MG63 (cell line): ENCODE results near the gene BMPR1B. TPM values are rescaled to one million over a fixed set of nuclear protein-coding genes. Genes with fewer than 3 reads are reported as not detected.
A peak's percentile ranks its signal among the peaks of the same experiment; 100 is the strongest.

Experiments
- DNase-seq: peaks from one replicate; pipeline ENCODE4 v3.0.0-alpha.2; 2020
- H3K27me3 ChIP-seq: fragments of 250-450 bp; sonication (Bioruptor Pico); 2 replicates; pipeline ENCODE4 v1.5.1; 2020; ENCODE audit warnings: mild to moderate bottlenecking, moderate library complexity
- H3K36me3 ChIP-seq: fragments of 250-450 bp; sonication (Bioruptor Pico); 2 replicates; pipeline ENCODE4 v1.5.1; 2020; ENCODE audit warnings: mild to moderate bottlenecking, moderate library complexity
- H3K4me3 ChIP-seq: fragments of 250-450 bp; sonication (Bioruptor Pico); 2 replicates; pipeline ENCODE4 v1.5.1; 2020; ENCODE audit warnings: mild to moderate bottlenecking, moderate library complexity
- H3K9me3 ChIP-seq: fragments of 250-450 bp; sonication (Bioruptor Pico); 2 replicates; pipeline ENCODE4 v1.5.1; 2020; ENCODE audit warnings: mild to moderate bottlenecking, moderate library complexity
- total RNA-seq: library from RNA; depleted of rRNA; stranded (reverse); fragments of >200 nt; shearing (Covaris generic); gene quantifications from 2 replicates; pipeline ENCODE4 v1.2.3, GENCODE V29; 2014; ENCODE audit warnings: low replicate concordance

The BMPR1B gene
- total RNA-seq, 1 experiment from 2014 or later, result not detected

- no peaks in the 10 kb centered on the region for H3K27me3 ChIP-seq
- no peak overlapping the region for H3K4me3 ChIP-seq
- no peaks in the 10 kb centered on the region for H3K36me3 ChIP-seq
- H3K9me3 ChIP-seq, result no peaks in the 10 kb centered on the region
- DNase-seq, result no peak
Measured at GRCh38 chr4:94947681-94948108, 189.9 kb downstream of the BMPR1B start.

DNA sequence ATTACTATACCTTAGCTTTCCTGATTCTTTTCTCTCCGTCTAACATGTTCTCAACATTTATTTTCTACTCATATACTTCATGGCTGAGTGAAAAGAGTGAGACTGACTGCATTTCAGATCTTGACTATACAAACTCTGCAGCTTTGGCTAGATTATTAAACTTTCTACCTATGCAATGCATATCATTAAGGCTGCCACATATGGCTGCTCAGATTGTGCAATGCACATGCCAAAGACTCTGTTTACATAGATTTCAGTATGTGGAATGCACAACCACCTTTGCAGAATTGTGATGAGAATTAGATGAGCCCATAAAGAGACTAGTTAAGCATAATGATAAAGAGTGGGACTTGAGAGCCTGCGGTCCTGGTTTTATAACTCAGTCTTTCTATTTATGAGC is 196.5 kb downstream of the BMPR1B start:
- no peaks in the 10 kb centered on the region for H3K27me3 ChIP-seq
- no peak for DNase-seq
- no peak overlapping the region for H3K4me3 ChIP-seq
- no peaks in the 10 kb centered on the region for H3K9me3 ChIP-seq
- H3K36me3 ChIP-seq, result no peaks in the 10 kb centered on the region

DNA sequence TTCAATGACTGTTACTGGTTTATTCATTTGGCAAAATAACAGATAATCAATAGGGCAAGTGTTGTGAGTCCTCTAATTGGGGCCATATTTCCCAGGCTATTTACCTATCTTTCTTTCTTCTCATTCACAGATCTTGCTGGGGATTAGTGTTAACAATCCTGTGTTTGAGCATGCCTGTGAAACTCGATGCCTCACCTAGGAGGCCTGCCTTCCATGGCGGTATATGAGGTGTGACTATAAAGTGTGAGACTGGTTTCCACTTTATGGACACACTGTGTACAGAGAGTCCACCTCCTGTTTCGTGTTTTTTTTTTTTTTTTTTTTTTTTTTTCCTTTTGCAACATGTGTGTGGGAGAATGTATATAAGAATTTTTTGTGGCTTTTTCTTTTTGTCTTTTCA is 199.3 kb downstream of the BMPR1B start:
- no peaks in the 10 kb centered on the region for H3K9me3 ChIP-seq
- no peaks in the 10 kb centered on the region for H3K36me3 ChIP-seq
- no peaks in the 10 kb centered on the region for H3K27me3 ChIP-seq
- no peak overlapping the region for H3K4me3 ChIP-seq
- DNase-seq, result no peak

DNA sequence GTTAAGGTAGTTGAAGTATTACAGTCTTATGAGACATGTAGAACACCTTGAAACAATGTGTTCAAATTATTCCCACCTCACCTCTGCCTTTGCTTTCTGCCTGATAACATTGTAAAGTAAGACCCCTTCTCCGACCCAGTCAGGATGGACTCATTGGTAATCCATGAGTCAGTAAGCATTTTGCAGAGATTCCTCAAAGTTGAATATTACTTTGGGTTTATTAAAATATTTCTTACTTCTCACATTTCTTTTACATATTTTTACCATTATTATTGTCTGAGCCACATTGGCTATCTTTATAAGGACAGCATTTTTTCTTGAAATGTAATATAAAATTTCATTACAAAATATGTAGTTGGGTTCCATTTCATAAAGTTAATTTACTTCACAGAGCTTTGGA is 201.6 kb downstream of the BMPR1B start:
- Histone ChIP-seq H3K36me3 (no peaks in the 10 kb centered on the region), H3K4me3 (no peak overlapping the region), H3K9me3 (no peaks in the 10 kb centered on the region), H3K27me3 (no peaks in the 10 kb centered on the region)
- no peak for DNase-seq

DNA sequence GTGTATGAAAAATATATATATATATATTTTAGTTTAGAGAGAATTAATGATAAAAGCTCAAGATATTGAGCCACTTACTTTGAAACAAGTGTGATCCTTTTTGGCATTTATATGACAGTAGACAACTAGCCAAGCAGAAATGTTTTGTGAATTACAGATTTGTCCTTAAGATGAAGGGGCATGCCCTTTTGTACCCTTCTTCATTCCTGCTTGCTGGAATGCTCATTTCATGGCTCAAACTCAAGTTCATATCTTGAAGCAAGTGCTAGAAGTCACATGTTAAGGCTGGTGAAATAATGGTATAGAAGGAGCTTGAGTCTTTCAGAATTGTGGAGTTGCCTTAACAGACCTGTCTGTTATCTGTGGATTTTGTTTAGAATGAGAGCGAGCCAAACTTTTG is 203.0 kb downstream of the BMPR1B start:
- H3K36me3 ChIP-seq, result no peaks in the 10 kb centered on the region
- DNase-seq, result no peak
- no peaks in the 10 kb centered on the region for H3K9me3 ChIP-seq
- H3K4me3 ChIP-seq, result no peak overlapping the region
- no peaks in the 10 kb centered on the region for H3K27me3 ChIP-seq

- Histone ChIP-seq H3K36me3 (no peaks in the 10 kb centered on the region), H3K27me3 (no peaks in the 10 kb centered on the region), H3K9me3 (no peaks in the 10 kb centered on the region), H3K4me3 (no peak overlapping the region)
- no peak for DNase-seq
Measured at GRCh38 chr4:94961420-94961819, 203.7 kb downstream of the BMPR1B start.

GRCh38 chr4:94962484-94962883 is 204.7 kb downstream of the BMPR1B start:
- H3K36me3 ChIP-seq, result no peaks in the 10 kb centered on the region
- H3K27me3 ChIP-seq, result no peaks in the 10 kb centered on the region
- no peak for DNase-seq
- no peaks in the 10 kb centered on the region for H3K9me3 ChIP-seq
- no peak overlapping the region for H3K4me3 ChIP-seq

GRCh38 chr4:94965852-94966251 is 208.1 kb downstream of the BMPR1B start:
- Histone ChIP-seq H3K4me3 (no peak overlapping the region), H3K36me3 (no peaks in the 10 kb centered on the region), H3K27me3 (no peaks in the 10 kb centered on the region), H3K9me3 (no peaks in the 10 kb centered on the region)
- DNase-seq, result no peak

DNA sequence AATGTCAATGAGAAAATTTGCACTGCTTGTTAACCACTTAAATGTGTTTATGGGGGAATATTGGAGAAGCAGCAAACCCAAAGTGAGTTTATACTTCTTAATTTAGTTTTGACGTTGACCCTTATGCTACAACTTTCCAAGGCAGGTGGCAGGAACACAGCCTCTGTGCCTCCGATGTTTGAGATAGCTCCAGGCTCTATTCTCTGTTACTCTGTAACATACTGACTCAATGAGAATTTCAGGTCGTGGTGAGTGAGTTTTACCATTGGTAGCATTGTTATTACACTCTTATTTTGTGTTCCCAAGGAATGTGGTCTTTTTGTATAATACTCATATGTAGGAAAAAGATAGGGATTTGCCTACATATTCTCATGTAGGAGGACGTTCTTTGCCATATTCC is 210.7 kb downstream of the BMPR1B start:
- no peaks in the 10 kb centered on the region for H3K27me3 ChIP-seq
- no peaks in the 10 kb centered on the region for H3K36me3 ChIP-seq
- no peaks in the 10 kb centered on the region for H3K9me3 ChIP-seq
- DNase-seq, result no peak
- H3K4me3 ChIP-seq, result no peak overlapping the region

DNA sequence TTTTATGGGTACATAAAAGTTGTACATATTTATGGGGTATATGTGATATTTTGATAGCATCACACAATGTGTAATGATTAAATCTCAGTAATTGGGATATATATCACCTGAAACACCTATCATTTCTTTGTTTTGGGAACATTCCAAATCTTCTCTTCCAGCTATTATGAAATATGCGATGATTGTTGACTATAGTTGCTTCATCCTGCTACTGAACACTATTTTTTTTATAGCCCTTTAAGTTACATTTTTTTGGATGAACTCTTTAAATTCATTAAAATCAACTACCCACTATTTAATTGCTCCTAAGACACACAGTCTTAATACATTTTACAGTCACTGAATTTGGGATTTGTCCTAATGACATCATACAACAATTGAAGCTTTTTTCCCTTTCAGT is 212.9 kb downstream of the BMPR1B start:
- H3K4me3 ChIP-seq, result no peak overlapping the region
- H3K27me3 ChIP-seq, result no peaks in the 10 kb centered on the region
- H3K9me3 ChIP-seq, result no peaks in the 10 kb centered on the region
- no peak for DNase-seq
- H3K36me3 ChIP-seq, result no peaks in the 10 kb centered on the region

GRCh38 chr4:94974773-94975172 is 217.0 kb downstream of the BMPR1B start:
- H3K36me3 ChIP-seq, result no peaks in the 10 kb centered on the region
- DNase-seq, result no peak
- no peaks in the 10 kb centered on the region for H3K27me3 ChIP-seq
- no peak overlapping the region for H3K4me3 ChIP-seq
- H3K9me3 ChIP-seq, result no peaks in the 10 kb centered on the region

- Histone ChIP-seq H3K36me3 (no peaks in the 10 kb centered on the region), H3K4me3 (no peak overlapping the region), H3K27me3 (no peaks in the 10 kb centered on the region), H3K9me3 (no peaks in the 10 kb centered on the region)
- peak; percentile 31 for DNase-seq
Measured at GRCh38 chr4:94976371-94977011, 218.7 kb downstream of the BMPR1B start.

DNA sequence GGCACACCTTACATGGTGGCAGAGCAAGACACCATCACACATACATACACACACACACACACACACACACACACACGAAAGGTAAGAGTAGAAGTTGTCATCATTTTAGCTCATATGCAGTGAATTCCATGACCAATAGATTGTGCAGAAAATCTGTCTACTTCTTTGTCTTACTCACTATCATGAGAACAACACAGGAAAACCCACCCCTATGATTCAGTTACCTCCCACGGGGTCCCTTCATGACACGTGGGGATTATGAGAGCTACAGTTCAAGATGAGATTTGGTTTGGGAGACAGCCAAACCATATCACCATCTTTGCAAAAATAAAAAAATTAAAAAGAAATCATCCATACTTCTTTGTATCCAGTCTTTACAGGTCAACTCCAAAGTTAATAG is 221.1 kb downstream of the BMPR1B start:
- Histone ChIP-seq H3K4me3 (no peak overlapping the region), H3K36me3 (no peaks in the 10 kb centered on the region), H3K27me3 (no peaks in the 10 kb centered on the region), H3K9me3 (no peaks in the 10 kb centered on the region)
- no peak for DNase-seq

- Histone ChIP-seq H3K9me3 (no peaks in the 10 kb centered on the region), H3K4me3 (no peak overlapping the region), H3K27me3 (no peaks in the 10 kb centered on the region), H3K36me3 (no peaks in the 10 kb centered on the region)
- no peak for DNase-seq
Measured at GRCh38 chr4:94979621-94980020, 221.9 kb downstream of the BMPR1B start.

- no peaks in the 10 kb centered on the region for H3K9me3 ChIP-seq
- no peak overlapping the region for H3K4me3 ChIP-seq
- DNase-seq, result peak; percentile 16
- no peaks in the 10 kb centered on the region for H3K36me3 ChIP-seq
- H3K27me3 ChIP-seq, result no peaks in the 10 kb centered on the region
Measured at GRCh38 chr4:94995684-94996394, 238.1 kb downstream of the BMPR1B start.

GRCh38 chr4:95000076-95000648 is 242.4 kb downstream of the BMPR1B start:
- Histone ChIP-seq H3K27me3 (no peaks in the 10 kb centered on the region), H3K4me3 (no peak overlapping the region), H3K9me3 (no peaks in the 10 kb centered on the region), H3K36me3 (no peaks in the 10 kb centered on the region)
- DNase-seq, result no peak

- Histone ChIP-seq H3K9me3 (no peaks in the 10 kb centered on the region), H3K36me3 (no peaks in the 10 kb centered on the region), H3K27me3 (no peaks in the 10 kb centered on the region), H3K4me3 (no peak overlapping the region)
- DNase-seq, result no peak
Measured at GRCh38 chr4:95004912-95005311, 247.2 kb downstream of the BMPR1B start.

- Histone ChIP-seq H3K36me3 (no peaks in the 10 kb centered on the region), H3K4me3 (no peak overlapping the region), H3K9me3 (no peaks in the 10 kb centered on the region), H3K27me3 (no peaks in the 10 kb centered on the region)
- DNase-seq, result no peak
Measured at GRCh38 chr4:95007998-95008397, 250.2 kb downstream of the BMPR1B start.
